ENCODE data around the gene COL25A1. TPM values are rescaled to one million over a fixed set of nuclear protein-coding genes. Genes with fewer than 3 reads are reported as not detected.

COL25A1 gene
- total RNA-seq, 1 experiment from 2014 or later, result not detected

DNA sequence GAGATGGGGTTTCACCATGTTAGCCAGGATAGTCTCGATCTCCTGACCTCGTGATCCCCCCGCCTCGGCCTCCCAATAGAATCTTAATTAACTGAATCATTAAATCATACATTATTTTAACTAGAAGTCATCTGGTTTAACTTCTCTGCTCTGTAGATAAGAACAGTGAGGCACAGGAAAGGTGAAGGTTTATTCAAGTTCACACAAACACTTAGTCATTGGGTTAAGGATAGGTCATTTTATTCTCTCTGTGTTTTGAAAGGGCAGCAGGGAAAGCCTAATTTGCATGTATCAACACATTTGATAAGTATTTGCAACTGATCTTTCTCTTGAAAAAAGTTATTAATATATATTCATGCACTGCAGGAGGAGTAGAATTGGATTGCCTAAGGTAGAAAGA lies 538.5 kb downstream of the COL25A1 start:
- no peak for DNase-seq (ENCODE audit: low read depth)

DNA sequence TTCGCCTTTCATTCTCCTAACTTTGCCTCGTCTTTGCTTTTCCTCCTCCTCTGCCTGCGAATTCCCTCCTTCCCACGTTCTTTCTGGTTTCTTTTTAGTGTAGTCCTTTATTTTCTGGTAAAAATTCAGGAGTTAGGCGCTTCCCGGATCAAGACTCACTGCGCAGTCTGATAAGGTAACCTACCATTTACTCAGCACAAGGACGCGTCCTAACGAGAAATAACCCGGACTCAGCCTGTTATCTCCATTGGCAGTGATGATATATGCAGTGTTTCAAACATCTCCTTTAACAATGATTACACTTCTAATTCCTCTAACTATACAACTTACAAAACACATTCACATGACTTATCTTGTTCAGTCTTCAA lies 539.2 kb downstream of the COL25A1 start:
- no peak for DNase-seq (ENCODE audit: low read depth)

- DNase-seq (ENCODE audit: low read depth), result no peak
Observed at GRCh38 chr4:108762559-108763225, 539.8 kb downstream of the COL25A1 start, which contains the start of gene ETNPPL. Gene ETNPPL (minus strand): TSS chr4:108763053. CDS start chr4:108762898, 155 bp downstream.

Other genes starting within 250 kb of the COL25A1 start
- gene SEC24B, start 131.2 kb upstream of the COL25A1 start, total RNA-seq (2014; rRNA removed; shearing (Covaris generic)), result 12.9 and 18.6 TPM in 2 replicates